GM12865 (cell line): ENCODE measurements around the gene CACNA2D4.

Experiments
- DNase-seq: peaks from one replicate; pipeline ENCODE4 v3.0.0; 2010; ENCODE audit warnings: low read depth
- H3K4me3 ChIP-seq: 2 replicates; pipeline ENCODE4 v1.5.1; 2011; ENCODE audit warnings: mild to moderate bottlenecking, low read depth, low read length, control low read depth
- CTCF ChIP-seq: IDR thresholded peaks from 2 replicates; pipeline ENCODE4 v1.5.1; 2011; ENCODE audit warnings: low read length, control low read depth, low read depth, inconsistent platforms; ENCODE audit not compliant: insufficient read depth; ENCODE audit errors: missing control alignments

Gene CACNA2D4

GRCh38 chr12:1810931-1811280, 107.5 kb downstream of the CACNA2D4 start:
- no peak for DNase-seq
- H3K4me3 ChIP-seq, result no peak overlapping the region
- TF ChIP-seq CTCF, result no peak

GRCh38 chr12:1810201-1810930, 108.1 kb downstream of the CACNA2D4 start:
- TF ChIP-seq CTCF, result no peak
- H3K4me3 ChIP-seq, result no peak overlapping the region
- no peak for DNase-seq

- no peak for TF ChIP-seq CTCF
- DNase-seq, result no peak
- H3K4me3 ChIP-seq, result no peak overlapping the region
Measured at GRCh38 chr12:1809591-1810190, 108.8 kb downstream of the CACNA2D4 start.

DNA sequence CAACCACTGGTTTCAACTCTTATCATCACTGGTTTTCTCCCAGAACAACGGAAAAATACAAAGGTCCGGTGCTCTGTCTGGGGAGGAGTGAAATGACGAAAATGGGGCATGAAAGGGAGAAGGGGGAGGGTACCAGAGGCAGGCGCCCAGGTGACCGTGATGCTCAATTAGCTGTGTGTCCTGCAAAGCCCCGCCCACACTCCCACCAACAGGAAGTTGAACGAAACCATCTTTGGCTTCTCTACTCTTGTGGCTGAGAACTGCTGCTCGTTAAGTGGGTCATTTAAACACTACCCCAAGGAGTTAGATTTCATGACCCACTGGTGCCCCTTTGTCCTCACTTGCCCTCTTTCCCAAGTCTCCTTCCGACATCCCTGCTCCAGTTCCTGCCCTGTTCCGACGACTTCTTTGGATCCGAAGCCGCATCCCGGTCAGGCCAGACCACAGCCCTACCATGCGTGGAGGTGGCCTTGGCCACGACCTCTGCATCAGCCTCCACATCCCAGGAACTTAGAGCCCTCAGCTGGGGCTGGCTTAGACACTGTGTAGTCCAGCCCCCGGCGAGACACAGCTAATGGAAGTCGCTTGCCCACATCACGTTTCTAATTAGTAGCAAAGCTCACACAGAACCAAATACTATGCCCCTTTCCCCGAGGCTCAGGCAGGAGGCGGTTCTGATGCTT, 109.5 kb downstream of the CACNA2D4 start:
- DNase-seq, result peak; percentile 54
- no peak for TF ChIP-seq CTCF
- H3K4me3 ChIP-seq, result no peak overlapping the region

- no peak overlapping the region for H3K4me3 ChIP-seq
Measured at GRCh38 chr12:1808036-1808797, 110.2 kb downstream of the CACNA2D4 start.

More at GRCh38 chr12:1808036-1808797, 110.2 kb downstream of the CACNA2D4 start:
- DNase-seq, result no peak
- no peak for TF ChIP-seq CTCF
